Stimulated activated naive CD4-positive, alpha-beta T cell treated with Interleukin-2 at 50 U/mL for 16 hours (primary cell): Measurements from ENCODE around the gene SLC12A5.

Experiments
- DNase-seq: peaks from one replicate; lab custom pipeline; 2025; lab: John Stamatoyannopoulos, UW

Gene SLC12A5

GRCh38 chr20:46006022-46006705, 22.9 kb upstream of the SLC12A5 start:
- no peak for DNase-seq

GRCh38 chr20:46006964-46007363, 22.1 kb upstream of the SLC12A5 start:
- no peak for DNase-seq

GRCh38 chr20:46007671-46008070, 21.3 kb upstream of the SLC12A5 start:
- DNase-seq: no peak

- DNase-seq: no peak
These were observed 19.2 kb upstream of the SLC12A5 start for GRCh38 chr20:46009816-46010215.

- DNase-seq: peak; percentile 42
These were observed 18.3 kb upstream of the SLC12A5 start for GRCh38 chr20:46010491-46011391.

GRCh38 chr20:46011631-46012482, 17.2 kb upstream of the SLC12A5 start:
- peak; percentile 18 for DNase-seq

- no peak for DNase-seq
These were observed 16.1 kb upstream of the SLC12A5 start for GRCh38 chr20:46012921-46013320.

- DNase-seq: no peak
These were observed 15.6 kb upstream of the SLC12A5 start for GRCh38 chr20:46013322-46013828.

GRCh38 chr20:46013829-46014516, 15.0 kb upstream of the SLC12A5 start:
- DNase-seq: peak; percentile 58

GRCh38 chr20:46014517-46015396, 14.3 kb upstream of the SLC12A5 start:
- no peak for DNase-seq

GRCh38 chr20:46017272-46017671, 11.7 kb upstream of the SLC12A5 start:
- no peak for DNase-seq

- DNase-seq: no peak
These were observed 10.9 kb upstream of the SLC12A5 start for GRCh38 chr20:46018112-46018511.

- no peak for DNase-seq
These were observed 10.4 kb upstream of the SLC12A5 start for GRCh38 chr20:46018611-46019010.

- no peak for DNase-seq
These were observed 8.5 kb upstream of the SLC12A5 start for GRCh38 chr20:46020555-46020954.

- no peak for DNase-seq
These were observed 7.4 kb upstream of the SLC12A5 start for GRCh38 chr20:46021361-46022359.

- peak; percentile 69 for DNase-seq
These were observed 6.4 kb upstream of the SLC12A5 start for GRCh38 chr20:46022411-46023147.

GRCh38 chr20:46023148-46023484, 5.9 kb upstream of the SLC12A5 start:
- DNase-seq: no peak

- DNase-seq: no peak
These were observed 5.0 kb upstream of the SLC12A5 start for GRCh38 chr20:46023999-46024398.

GRCh38 chr20:46025376-46025783, 3.6 kb upstream of the SLC12A5 start:
- DNase-seq: no peak
